ENCODE measurements around the gene ZNF57. TPM values are rescaled to one million over a fixed set of nuclear protein-coding genes. Genes with fewer than 3 reads are reported as not detected.
"Not testable (repeated sequence)": the region's sequence is repeated elsewhere in the genome, so short reads cannot be mapped to it uniquely, and the experiment has no call there.

Gene ZNF57
- total RNA-seq, 1 donor from 2014 or later = 3.9 TPM

DNA sequence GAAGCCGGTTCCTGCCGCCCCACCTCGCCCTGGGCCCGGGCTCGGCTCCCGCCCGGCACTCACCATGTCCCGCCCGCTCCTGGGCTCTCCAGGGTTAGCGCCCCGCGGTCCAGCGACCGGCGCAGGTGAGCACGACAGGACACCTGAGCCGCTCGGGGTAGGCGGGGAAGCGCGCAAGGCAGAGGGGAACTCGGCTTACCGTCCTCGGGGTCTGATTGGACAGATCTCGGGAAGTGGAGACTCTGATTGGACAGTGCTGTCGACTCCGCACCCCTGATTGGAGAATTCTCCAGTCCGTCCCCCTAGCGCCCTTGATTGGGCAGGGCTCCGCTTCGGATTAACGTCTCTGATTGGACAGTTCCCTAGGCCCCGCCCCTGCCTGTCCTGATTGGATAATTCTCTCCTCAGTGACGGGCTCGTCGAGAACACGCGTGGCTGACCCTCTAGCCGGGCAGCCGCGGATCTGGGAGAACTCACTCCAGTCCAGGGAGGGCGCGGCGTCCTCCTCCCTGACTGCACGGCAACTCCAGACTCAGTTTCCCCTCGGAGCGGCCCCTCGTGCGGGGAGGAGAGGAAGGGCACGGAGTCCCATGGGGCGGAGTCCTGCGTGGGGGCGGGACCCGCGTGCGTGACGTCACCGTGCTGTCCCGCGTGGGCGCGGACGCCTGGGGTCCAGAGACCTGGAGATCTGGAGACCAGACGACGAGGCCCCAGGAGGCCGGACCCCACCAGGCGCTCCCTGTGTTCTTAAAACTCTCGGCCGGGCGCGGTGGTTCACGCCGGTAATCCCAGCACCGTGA, 44.2 kb downstream of the ZNF57 start, which contains the start of gene ZNF77:
Gene ZNF77 (minus strand): TSS at position 197 of the 800 bp plus-strand sequence. CDS start 131 bp downstream, at position 66.
- DNase-seq (peak; percentile 99), ATAC-seq (peak; percentile 99)
- intact Hi-C loops (cut with micrococcal nuclease) = no loop called here

DNA sequence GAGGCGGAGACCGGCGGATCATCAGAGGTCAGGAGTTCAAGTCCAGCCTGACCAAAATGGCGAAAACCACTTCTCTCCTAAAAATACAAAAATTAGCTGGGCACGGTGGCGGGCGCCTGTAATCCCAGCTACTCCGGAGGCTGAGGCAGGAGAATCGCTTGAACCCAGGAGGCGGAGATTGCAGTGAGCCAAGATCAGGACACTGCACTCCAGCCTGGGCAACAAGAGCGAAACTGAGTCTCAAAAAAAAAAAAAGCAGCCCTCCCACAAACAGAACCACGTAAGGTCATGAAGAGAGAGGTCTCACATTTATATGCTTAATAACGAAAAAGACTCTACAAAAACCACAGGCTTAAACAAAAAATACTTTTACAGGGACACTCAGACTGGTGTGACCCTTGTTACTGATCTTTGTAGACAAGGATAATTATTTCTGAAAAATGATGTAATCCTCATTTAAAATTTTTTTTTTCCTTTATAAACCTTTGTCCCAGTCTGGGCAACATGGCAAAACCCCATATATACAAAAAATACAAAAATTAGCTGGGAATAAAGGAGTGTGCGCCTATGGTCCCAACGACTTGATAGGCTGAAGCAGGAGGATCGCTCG, 45.0 kb downstream of the ZNF57 start:
- ATAC-seq (no peak), DNase-seq (no peak)
- intact Hi-C loops (cut with micrococcal nuclease) = no loop called here

DNA sequence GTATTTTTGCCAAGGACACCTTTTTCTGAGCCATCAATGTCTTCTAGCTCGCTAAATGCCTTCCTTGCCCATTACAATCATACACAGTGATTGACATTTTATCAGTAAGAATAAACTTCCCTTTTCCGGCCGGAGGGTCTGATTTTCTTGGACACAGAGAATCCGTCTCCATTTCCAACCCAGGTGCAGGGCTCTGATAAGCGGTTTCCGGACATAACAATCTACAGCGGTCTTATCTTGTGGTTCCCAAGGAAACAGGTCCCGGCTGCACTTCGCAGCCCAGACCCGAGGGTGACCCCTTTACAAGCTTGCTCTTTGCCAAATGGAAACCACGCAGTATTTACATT, 49.2 kb downstream of the ZNF57 start:
- intact Hi-C loops (cut with micrococcal nuclease) = loop anchor here (10.0 kb wide), 1 partner anchor 205 kb away; no protein-coding TSS in a partner anchor
- ATAC-seq = peak; percentile 13
- no peak for DNase-seq

DNA sequence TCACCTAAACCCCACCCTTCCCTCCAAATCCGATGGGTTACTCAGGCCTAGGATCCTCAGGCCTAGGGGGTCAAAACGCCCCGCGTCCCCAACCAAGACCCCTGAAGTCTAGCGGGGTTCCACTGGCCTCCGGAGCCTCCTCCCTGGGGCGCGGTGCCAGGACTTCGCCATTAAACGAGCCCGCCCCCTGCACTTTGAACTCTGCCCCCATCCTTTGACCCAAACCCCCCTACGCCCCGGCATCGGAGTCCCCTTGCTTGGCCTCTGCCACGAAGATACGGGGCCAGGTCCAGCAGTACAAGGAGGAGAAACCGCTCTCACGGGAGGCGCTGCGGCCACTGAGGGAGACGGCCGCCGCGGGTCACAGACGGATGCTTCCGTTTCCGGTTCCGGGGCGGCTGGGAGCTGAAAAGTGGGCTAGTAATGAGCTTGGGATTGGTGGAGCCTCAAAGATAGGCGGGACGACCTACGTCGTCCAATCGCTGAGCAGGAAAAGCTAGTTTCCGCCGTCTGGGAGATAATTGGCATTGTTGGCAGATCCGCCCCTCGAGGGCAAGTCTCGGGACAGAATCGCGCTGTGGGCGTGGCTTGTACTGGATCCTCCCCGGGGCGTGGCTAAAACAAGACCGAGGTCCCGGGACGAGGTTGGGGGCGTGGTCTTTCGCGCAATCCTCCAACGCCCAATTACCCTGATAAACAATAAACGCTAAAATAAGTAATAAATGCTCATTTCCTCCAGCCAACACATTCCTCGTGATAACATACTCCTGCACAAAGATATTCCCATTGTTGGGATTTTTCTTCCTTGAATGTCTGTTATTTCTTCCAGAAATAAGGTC, 49.8 kb downstream of the ZNF57 start:
- peak; percentile 100 for DNase-seq
- peak; percentile 96 for ATAC-seq
- intact Hi-C loops (cut with micrococcal nuclease) = loop anchor here (10.0 kb wide), 1 partner anchor 204 kb away; no protein-coding TSS in a partner anchor

DNA sequence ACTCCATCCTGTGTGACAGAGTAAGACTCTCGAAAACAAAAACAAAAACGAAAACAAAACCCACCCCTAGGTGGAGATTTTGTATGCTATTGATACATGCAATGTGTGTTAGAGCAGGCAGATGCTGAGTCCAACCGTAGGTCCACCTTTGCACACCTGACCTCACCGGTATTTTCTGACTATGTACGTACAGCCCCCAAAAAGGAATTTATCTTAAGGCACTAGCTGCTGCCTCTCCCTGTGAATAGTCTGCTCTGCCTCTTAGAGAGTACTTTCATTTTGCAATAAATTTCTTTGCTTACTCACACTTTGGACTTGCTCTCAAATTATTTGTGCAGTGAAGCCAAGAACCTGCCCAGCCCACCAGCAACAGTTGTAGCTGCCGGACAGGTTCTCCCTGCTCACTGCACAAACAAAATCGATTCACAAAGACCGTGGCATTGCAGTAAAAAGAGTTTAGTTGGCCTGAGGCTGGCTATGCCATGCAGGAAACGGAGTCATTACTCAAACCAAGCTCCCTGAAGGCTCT, 52.3 kb downstream of the ZNF57 start:
- intact Hi-C loops (cut with micrococcal nuclease) = loop anchor here (10.0 kb wide), 1 partner anchor 202 kb away; no protein-coding TSS in a partner anchor
- ATAC-seq = no peak
- DNase-seq = no peak

DNA sequence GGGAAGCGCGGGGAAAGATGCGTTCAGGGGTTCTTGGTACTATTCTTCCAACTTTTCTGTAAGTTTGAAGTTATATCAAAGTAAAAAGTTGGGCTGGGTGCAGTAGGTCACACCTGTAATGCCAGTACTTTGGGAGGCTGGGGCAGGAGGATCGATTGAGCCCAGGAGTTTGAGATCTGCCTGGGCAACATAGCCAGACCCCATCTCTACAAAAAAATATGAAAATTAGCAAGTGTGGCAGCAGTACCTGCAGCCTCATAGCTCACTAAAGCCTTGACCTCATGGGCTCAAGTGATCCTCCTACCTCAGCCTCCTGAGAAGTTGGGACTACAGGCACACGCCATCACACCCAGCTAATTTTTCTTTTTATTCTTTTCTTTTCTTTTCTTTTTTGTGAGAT, 56.4 kb downstream of the ZNF57 start:
- intact Hi-C loops (cut with micrococcal nuclease) = loop anchor here (10.0 kb wide), 1 partner anchor 198 kb away; no protein-coding TSS in a partner anchor
- no peak for ATAC-seq
- no peak for DNase-seq

DNA sequence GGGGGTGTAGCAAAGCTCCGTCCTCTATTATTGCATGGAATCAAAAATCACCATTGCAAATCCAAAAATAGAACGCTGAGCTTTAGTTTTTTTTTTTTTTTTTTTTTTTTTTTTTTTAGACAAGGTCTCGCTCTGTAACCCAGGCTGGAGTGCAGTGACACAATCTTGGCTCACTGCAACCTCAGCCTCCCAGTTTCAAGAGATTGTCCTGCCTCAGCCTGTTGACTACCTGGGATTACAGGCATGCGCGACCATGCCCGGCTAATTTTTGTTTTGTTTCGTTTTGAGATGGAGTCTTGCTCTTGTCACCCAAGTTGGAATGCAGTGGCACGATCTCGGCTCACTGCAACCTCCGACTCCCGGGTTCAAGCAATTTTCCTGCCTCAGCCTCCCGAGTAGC, 59.4 kb downstream of the ZNF57 start:
- intact Hi-C loops (cut with micrococcal nuclease) = no loop called here

DNA sequence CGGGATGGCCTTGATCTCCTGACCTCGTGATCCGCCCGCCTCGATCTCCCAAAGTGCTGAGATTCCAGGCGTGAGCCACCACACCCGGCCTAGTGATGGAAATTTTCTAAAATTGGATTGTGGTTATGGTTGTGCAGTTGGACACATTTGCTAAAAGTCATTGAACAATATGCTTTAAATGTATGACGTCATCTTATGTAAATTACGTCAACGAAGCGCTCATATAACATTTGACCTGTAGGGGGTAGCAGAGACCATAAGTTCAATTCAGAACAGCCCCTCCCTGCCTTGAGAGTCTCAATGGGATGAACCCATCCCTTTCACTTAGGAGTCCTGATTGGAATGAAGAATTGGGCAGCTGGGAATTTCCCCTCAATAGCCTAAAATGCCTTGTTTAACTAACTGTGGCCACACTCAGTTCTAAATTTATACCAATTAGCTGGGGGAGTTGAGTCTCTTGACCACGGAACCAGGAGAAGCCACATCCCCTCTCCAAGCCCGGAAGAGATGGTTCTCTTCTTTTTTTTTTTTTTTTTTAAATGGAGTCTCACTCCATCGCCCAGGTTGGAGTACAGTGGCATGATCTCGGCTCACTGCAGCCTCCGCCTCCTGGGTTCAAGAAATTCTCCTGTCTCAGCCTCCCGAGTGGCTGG, 61.4 kb downstream of the ZNF57 start:
- intact Hi-C loops (cut with micrococcal nuclease) = no loop called here
- ATAC-seq = peak; percentile 87
- no peak for DNase-seq

More for the DNA sequence above, 59.4 kb downstream of the ZNF57 start:
- ATAC-seq (no peak), DNase-seq (no peak)

DNA sequence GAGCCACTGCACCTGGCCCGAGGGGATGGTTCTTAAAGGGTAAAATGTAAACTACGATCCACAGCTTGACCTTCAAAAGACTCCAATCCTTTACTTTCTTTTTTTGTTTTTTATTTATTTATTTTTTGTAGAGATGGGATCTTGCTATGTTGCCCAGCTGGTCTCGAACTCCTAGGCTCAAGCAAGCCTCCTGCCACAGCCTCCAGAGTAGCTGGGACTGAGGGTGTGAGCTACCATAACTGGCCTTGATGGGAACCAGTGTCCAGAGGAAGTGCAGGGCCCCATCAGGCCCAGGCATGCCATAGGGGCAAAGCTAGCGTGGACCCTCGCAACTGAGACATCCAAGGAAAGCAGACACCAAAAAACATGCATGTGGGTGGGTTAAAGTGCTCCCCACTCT, 62.4 kb downstream of the ZNF57 start:
- intact Hi-C loops (cut with micrococcal nuclease) = no loop called here
- no peak for DNase-seq
- ATAC-seq = no peak

DNA sequence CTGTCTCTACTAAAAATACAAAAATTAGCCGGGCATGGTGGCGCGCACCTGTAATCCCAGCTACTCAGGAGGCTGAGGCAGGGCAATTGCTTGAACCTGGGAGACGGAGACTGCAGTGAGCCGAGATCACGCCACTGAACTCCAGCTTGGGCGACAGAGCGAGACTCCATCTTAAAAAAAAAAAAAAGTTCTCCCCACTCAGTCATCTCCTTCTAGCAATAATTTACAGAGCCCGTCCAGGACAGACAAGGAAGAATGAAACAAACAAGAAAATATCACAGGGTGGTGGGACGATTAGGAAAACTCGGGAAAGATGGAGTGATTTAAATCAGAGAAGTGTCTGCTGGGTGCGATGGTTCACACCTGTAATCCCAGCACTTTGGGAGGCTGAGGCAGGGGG, 62.9 kb downstream of the ZNF57 start:
- intact Hi-C loops (cut with micrococcal nuclease); DNase-seq; ATAC-seq: not testable (repeated sequence)

DNA sequence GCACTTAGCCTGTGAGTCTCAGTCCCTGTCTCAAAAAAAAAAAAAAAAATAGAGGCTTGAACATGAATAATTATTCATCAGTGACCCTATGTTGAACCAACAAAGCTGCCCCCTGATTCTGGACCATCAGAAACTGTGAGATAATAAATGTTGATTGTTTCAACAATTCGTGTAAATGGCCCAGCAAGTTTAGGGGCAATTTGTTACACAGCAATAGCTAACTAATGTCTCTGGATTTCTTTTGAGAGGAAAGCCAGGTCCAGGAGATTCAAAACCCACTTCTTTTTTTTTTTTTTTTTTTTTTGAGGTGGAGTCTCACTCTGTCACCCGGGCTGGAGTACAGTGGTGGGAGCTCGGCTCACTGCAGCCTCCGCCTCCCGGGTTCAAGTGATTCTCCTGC, 64.1 kb downstream of the ZNF57 start:
- no peak for ATAC-seq
- intact Hi-C loops (cut with micrococcal nuclease) = no loop called here
- DNase-seq = no peak

DNA sequence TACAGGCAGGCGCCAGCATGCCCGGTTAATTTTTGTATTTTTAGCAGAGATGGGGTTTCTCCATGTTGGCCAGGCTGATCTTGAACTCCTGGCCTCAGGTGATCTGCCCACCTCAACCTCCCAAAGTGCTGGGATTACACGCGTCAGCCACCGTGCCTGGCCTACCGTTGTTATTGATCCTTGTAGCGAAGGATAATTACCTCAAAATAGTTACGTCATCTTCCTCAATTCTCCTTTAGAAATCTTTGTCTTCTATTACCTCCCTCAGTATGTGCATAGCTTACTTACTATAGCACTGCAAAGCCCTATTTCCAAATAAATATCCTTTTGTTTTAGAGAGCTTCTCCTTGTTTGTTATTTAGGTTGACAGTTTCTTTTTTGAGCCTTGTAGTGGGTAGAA, 67.2 kb downstream of the ZNF57 start:
- ATAC-seq (no peak), DNase-seq (no peak)
- intact Hi-C loops (cut with micrococcal nuclease) = no loop called here

Other genes with a start within 250 kb of the ZNF57 start
- 39.3 TPM for gene GNG7, start 198.2 kb upstream of the ZNF57 start, total RNA-seq
- 241 TPM for gene DIRAS1, start 179.6 kb upstream of the ZNF57 start, total RNA-seq
- 26.6 TPM for gene SLC39A3, start 160.9 kb upstream of the ZNF57 start, total RNA-seq
- 68.7 TPM for gene SGTA, start 117.7 kb upstream of the ZNF57 start, total RNA-seq
- gene THOP1, start 115.4 kb upstream of the ZNF57 start, total RNA-seq = 59.2 TPM
- 4.7 TPM for gene ZNF554, start 81.1 kb upstream of the ZNF57 start, total RNA-seq
- gene ZNF555, start 59.5 kb upstream of the ZNF57 start, total RNA-seq = 9.6 TPM
- not detected for gene ZNF556, start 33.6 kb upstream of the ZNF57 start, total RNA-seq
- 2.2 TPM for gene ZNF77, start 44.0 kb downstream of the ZNF57 start, total RNA-seq
- 0.30 TPM for gene TLE6, start 76.6 kb downstream of the ZNF57 start, total RNA-seq
- gene TLE2, start 128.4 kb downstream of the ZNF57 start, total RNA-seq = 66.5 TPM
- 846 TPM for gene TLE5, start 161.6 kb downstream of the ZNF57 start, total RNA-seq
- gene GNA11, start 193.4 kb downstream of the ZNF57 start, total RNA-seq = 74.6 TPM
- 2.1 TPM for gene GNA15, start 235.1 kb downstream of the ZNF57 start, total RNA-seq